K562 (cell line): ENCODE results near the gene PLXND1.

ENCODE experiments used
- CEBPG ChIP-seq, 3 experiments: fragments of 200-800 bp in 1 of 3; sonication (Bioruptor generic) in 1 of 3; sonication (generic) in 1 of 3; formaldehyde crosslinking in 1 of 3; IDR thresholded peaks in 2 of 3; conservative IDR thresholded peaks in 1 of 3; 2 replicates each; pipeline versions ENCODE4 v1.6.1 to v1.8.0; 2016 to 2022; ENCODE audit warnings: missing compliant biosample characterization in 2 of 3, missing genetic modification characterization in 2 of 3, mild to moderate bottlenecking in 1 of 3, missing genetic modification reagents in 1 of 3
- CTCF ChIP-seq, 3 experiments: IDR thresholded peaks in 2 of 3; conservative IDR thresholded peaks in 1 of 3; 2 replicates each; pipeline ENCODE4 v1.5.1; 2011 to 2012; ENCODE audit warnings: low read length in 3 of 3, mild to moderate bottlenecking in 3 of 3, control low read depth in 2 of 3, improper control_type of control experiment in 1 of 3, inconsistent platforms in 1 of 3, low read depth in 1 of 3, mixed read lengths in 1 of 3, moderate library complexity in 1 of 3; ENCODE audit not compliant: insufficient read depth in 2 of 3
- FOS ChIP-seq: IDR thresholded peaks from 3 replicates; pipeline ENCODE4 v1.6.1; 2011; ENCODE audit not compliant: insufficient read length; ENCODE audit errors: extremely low read depth
- GTF2A2 ChIP-seq: IDR thresholded peaks from 2 replicates; pipeline ENCODE4 v1.6.1; 2016; ENCODE audit warnings: mild to moderate bottlenecking, missing genetic modification characterization, missing compliant biosample characterization
- POLR2AphosphoS5 ChIP-seq: IDR thresholded peaks from 2 replicates; pipeline ENCODE4 v1.6.1; 2011; ENCODE audit warnings: mild to moderate bottlenecking, low read depth, low read length, moderate library complexity; ENCODE audit not compliant: control insufficient read depth, insufficient read depth
- POLR3G ChIP-seq: IDR thresholded peaks from 2 replicates; pipeline ENCODE4 v1.6.1; 2011; ENCODE audit not compliant: insufficient read length, insufficient replicate concordance; ENCODE audit errors: extremely low read depth
- RAD21 ChIP-seq, 2 experiments: fragments of 250-450 bp in 1 of 2; fragments of 450-650 bp in 1 of 2; sonication (Bioruptor Pico) in 1 of 2; formaldehyde crosslinking in 1 of 2; IDR thresholded peaks in 1 of 2; conservative IDR thresholded peaks in 1 of 2; 2 replicates each; pipeline versions ENCODE4 v1.4.0 to v1.8.0; 2020 to 2022; ENCODE audit warnings: mild to moderate bottlenecking in 2 of 2, moderate library complexity in 1 of 2
- REST ChIP-seq, 2 experiments: fragments of 450-650 bp; formaldehyde crosslinking in 1 of 2; IDR thresholded peaks; 2 replicates each; pipeline versions ENCODE4 v1.4.0 to v1.6.1; 2014 to 2020; ENCODE audit warnings: mild to moderate bottlenecking in 2 of 2, borderline replicate concordance in 1 of 2, low read depth in 1 of 2
- ZKSCAN8 ChIP-seq: fragments of 200-800 bp; sonication (Bioruptor generic); IDR thresholded peaks from 2 replicates; pipeline ENCODE4 v1.6.1; 2016; ENCODE audit warnings: missing genetic modification characterization, missing compliant biosample characterization
- ZNF398 ChIP-seq: fragments of 250-450 bp; sonication (Bioruptor Pico); IDR thresholded peaks from 2 replicates; pipeline ENCODE4 v1.8.0; 2021; ENCODE audit warnings: moderate library complexity, mild to moderate bottlenecking, inconsistent platforms
- ZNF79 ChIP-seq: fragments of 250-450 bp; sonication (Bioruptor Pico); IDR thresholded peaks from 2 replicates; pipeline ENCODE4 v1.4.0; 2020; ENCODE audit warnings: low read depth, mild to moderate bottlenecking, moderate library complexity

GRCh38 chr3:129517516-129517915 is 89.0 kb downstream of the PLXND1 start:
- TF ChIP-seq REST (IDR thresholded peaks at IDR 0.05; ENCODE audit: borderline replicate concordance) (no peak), REST (CRISPR knock-in tag; IDR thresholded peaks at IDR 0.05; ENCODE audit: low read depth) (no peak), FOS (no peak), GTF2A2 (tag) (no peak), POLR3G (no peak), POLR2AphosphoS5 (no peak), ZKSCAN8 (CRISPR knock-in tag) (no peak), ZNF79 (no peak), ZNF398 (no peak), CEBPG (CRISPR knock-in tag; IDR thresholded peaks at IDR 0.05) (no peak), CEBPG (tag; conservative IDR thresholded peaks at IDR 0.05 in 1 of 2, IDR thresholded peaks at IDR 0.05 in 1 of 2) (no peak), CTCF (IDR thresholded peaks at IDR 0.05 in 2 of 3, conservative IDR thresholded peaks at IDR 0.05 in 1 of 3; ENCODE audit: insufficient read depth in 2 of 3, low read depth in 1 of 3, low read length in 3 of 3) (no peak), RAD21 (CRISPR knock-in tag; conservative IDR thresholded peaks at IDR 0.05 in 1 of 2, IDR thresholded peaks at IDR 0.05 in 1 of 2) (no peak)
